Measurements from ENCODE around the gene MED13. TPM values are rescaled to one million over a fixed set of nuclear protein-coding genes. Genes with fewer than 3 reads are reported as not detected.

Gene MED13
- polyA plus RNA-seq, 2 of the 4 experiments (the other 2 are of a cell fraction): 14.1 to 64.1 TPM

DNA sequence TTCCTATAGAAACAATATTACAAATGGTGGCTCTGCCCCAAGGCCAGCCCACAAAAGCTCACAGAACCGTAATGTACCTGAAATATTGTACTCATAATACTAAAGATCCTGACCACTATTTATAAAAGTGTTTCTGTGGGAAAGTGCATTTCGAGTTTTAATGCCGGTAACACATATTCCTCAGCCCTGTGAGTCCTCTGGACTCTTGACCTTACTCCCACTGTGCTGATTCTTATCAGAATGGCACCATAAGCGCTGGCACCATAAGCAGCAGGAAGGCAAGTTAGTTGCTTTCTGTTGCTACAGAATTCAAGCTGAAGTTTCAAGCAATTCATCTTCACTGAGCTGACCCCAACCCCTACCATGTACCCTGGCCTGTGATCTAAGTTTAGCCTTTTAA lies 36.4 kb upstream of the MED13 start:
- Histone ChIP-seq H3K4me2 (no peak overlapping the region), H3K9me3 (no peaks in the 10 kb centered on the region), H3K4me3 (no peak overlapping the region), H3K27ac (no peak overlapping the region), H3K4me1 (no peaks in the 10 kb centered on the region)
- WGBS (ENCODE audit: missing lambda C conversion rate): 77% methylated on average over 4 of the region's 4 CpGs
- no peak for FAIRE-seq
- TF ChIP-seq RFX5 (IDR thresholded peaks at IDR 0.05): no peak
- TF ChIP-seq SMC3 (IDR thresholded peaks at IDR 0.05): no peak
- TF ChIP-seq ESRRA (IDR thresholded peaks at IDR 0.05; ENCODE audit: borderline replicate concordance, low read length): no peak
- no peak for TF ChIP-seq NR3C1 (IDR thresholded peaks at IDR 0.05)
- TF ChIP-seq ZSCAN20 (CRISPR knock-in tag; IDR thresholded peaks at IDR 0.05): no peak
- no peak for TF ChIP-seq RCOR1 (IDR thresholded peaks at IDR 0.05; ENCODE audit: low read depth, low read length)
- TF ChIP-seq CBX2 (IDR thresholded peaks at IDR 0.05; ENCODE audit: borderline replicate concordance, low read depth): no peak
- TF ChIP-seq JUNB (IDR thresholded peaks at IDR 0.05): no peak
- no peak for TF ChIP-seq HEYL (CRISPR knock-in tag; IDR thresholded peaks at IDR 0.05)
- TF ChIP-seq JUN (IDR thresholded peaks at IDR 0.05): no peak
- no peak for TF ChIP-seq EP300 (IDR thresholded peaks at IDR 0.05)
- no peak for TF ChIP-seq PHF8 (IDR thresholded peaks at IDR 0.05; ENCODE audit: borderline replicate concordance, low read depth)
- TF ChIP-seq KDM1A (IDR thresholded peaks at IDR 0.05; ENCODE audit: low read depth): no peak
- TF ChIP-seq MAFK (IDR thresholded peaks at IDR 0.05; ENCODE audit: partially characterized antibody): no peak
- no peak for TF ChIP-seq NPAS2 (CRISPR knock-in tag; IDR thresholded peaks at IDR 0.05; ENCODE audit: borderline replicate concordance)
- ChIA-PET POLR2A (no interaction called here), CTCF (interaction anchor here (1.1 to 15.1 kb wide), 4 partner anchors 9 to 78 kb away, joined by 3 to 145 read pairs (median 10); no protein-coding TSS in a partner anchor)
- no peak for ATAC-seq
- no peak for DNase-seq (ENCODE audit: low read depth in 1 of 2, low spot score in 1 of 2)

DNA sequence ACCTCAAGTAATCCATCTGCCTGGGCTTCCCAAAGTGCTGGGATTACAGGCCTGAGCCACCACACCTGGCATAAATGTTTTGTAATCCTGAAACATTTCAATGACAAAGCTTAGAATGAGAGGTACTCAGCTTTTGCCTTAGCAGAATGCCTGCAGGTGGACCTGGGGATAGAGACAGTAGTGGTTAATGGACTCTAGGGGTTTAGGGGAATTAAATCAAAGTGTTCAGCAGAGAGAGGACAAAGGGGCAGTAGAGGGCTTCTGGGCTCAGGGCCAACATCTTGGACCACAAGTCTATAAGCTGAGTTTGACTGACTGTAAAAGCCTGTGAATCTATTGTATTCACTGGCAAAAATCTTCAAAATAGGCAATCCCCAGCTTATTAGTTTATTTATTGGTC lies 36.0 kb upstream of the MED13 start:
- no peaks in the 10 kb centered on the region for H3K9me3 ChIP-seq
- ChIA-PET CTCF (interaction anchor here (0.7 to 15.1 kb wide), 6 partner anchors 9 to 466 kb away, joined by 3 to 145 read pairs (median 4); no protein-coding TSS in a partner anchor), POLR2A (no interaction called here)
- H3K4me3 ChIP-seq: no peak overlapping the region
- TF ChIP-seq BCL3 (IDR thresholded peaks at IDR 0.05): no peak
- no peak for TF ChIP-seq EHF (CRISPR knock-in tag; IDR thresholded peaks at IDR 0.05)
- no peak for TF ChIP-seq RCOR1 (IDR thresholded peaks at IDR 0.05; ENCODE audit: low read depth, low read length)
- no peak for FAIRE-seq
- DNase-seq (ENCODE audit: low read depth in 1 of 2, low spot score in 1 of 2): no peak
- H3K4me1 ChIP-seq: no peaks in the 10 kb centered on the region
- ATAC-seq: no peak
- no peak overlapping the region for H3K27ac ChIP-seq
- H3K4me2 ChIP-seq: no peak overlapping the region

DNA sequence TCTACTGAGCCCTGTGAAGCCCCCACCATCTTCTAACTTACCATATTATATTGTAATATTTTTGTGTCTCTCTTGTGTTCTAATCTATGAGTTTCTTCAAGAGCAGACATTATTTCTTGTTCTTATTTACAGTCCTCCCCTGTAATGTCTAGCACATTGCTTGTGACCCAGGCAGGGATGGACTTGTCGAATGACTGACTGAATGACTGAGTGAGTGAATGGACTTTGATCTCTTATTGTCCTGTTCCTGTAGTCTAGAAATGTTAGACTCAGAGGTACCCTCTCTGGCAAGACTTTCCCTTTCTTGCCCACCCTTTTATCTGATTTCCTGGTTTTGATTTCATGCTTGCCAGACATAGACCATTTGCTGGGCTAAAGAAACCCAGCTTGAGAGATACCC lies 35.0 kb upstream of the MED13 start:
- CTCF ChIA-PET: interaction anchor here (1.1 to 15.1 kb wide), 3 partner anchors 10 to 34 kb away, joined by 3 to 145 read pairs (median 14); no protein-coding TSS in a partner anchor
- Histone ChIP-seq H3K4me1 (no peaks in the 10 kb centered on the region), H3K9me3 (no peaks in the 10 kb centered on the region), H3K4me2 (no peak overlapping the region), H3K4me3 (no peak overlapping the region), H3K27ac (no peak overlapping the region)
- TF ChIP-seq GATA3 (IDR thresholded peaks at IDR 0.05; ENCODE audit: borderline replicate concordance): no peak
- TF ChIP-seq NFE2L2 (conservative IDR thresholded peaks at IDR 0.05; ENCODE audit: low read length): no peak
- TF ChIP-seq CTCF (IDR thresholded peaks at IDR 0.05): no peak
- FAIRE-seq: no peak
- ATAC-seq: no peak
- 72% methylated on average over 1 of the region's 1 CpG for WGBS (ENCODE audit: missing lambda C conversion rate)
- no peak for DNase-seq (ENCODE audit: low read depth in 1 of 2, low spot score in 1 of 2)
- POLR2A ChIA-PET: interaction anchor here (0.6 kb wide), 1 partner anchor 236 kb away, joined by 6 read pairs; the partner anchor contains the start of gene BRIP1

All from A549 (cell line).